GM18517 (cell line): ENCODE measurements around the gene SLC25A26.

Source experiments
- ATAC-seq: cut with Tn5 transposase; IDR thresholded peaks from one replicate; pipeline ENCODE4 v1.9.1; 2021; ENCODE audit warnings: mild to moderate bottlenecking, moderate library complexity; ENCODE audit not compliant: unreplicated experiment

Gene SLC25A26, protein sequence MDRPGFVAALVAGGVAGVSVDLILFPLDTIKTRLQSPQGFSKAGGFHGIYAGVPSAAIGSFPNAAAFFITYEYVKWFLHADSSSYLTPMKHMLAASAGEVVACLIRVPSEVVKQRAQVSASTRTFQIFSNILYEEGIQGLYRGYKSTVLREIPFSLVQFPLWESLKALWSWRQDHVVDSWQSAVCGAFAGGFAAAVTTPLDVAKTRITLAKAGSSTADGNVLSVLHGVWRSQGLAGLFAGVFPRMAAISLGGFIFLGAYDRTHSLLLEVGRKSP

DNA sequence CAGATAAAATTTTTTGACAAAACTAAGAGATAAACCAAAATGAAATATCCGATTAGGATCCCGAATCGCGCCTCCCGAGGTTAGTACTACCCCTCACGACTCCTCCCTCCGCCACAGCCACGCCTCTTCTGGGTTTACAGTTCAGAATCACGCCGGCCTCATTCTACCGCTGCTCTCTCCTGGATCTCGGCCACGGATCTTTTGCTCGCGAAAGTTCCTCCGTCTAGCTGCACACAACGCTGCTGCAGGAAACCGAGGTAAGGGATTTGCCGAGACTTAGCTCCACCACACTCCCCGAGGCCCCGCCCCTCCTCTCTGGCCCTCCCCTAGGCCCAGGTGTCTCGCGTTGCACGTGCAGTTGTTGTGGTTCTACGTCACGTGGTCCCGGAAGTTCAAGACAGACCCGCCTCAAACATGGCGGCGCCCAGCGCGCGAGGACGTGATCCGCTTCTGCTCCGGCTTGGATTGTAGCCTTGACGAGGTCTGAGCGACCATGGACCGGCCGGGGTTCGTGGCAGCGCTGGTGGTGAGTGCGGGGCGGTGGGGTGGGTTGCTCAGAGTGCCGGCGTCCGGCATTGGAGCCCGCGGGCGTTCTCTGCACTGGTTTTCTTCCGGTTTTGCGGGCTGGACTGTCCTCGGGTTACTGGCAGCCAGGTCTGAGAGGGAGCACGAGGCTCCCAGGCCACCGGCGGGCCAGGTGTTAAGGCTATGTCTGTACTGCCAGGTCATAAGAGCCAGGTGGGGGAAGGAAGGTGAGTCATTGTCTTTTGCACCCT lies at the start of gene SLC25A26:
TSS of gene SLC25A26 (plus strand) at position 400 of the 776 bp plus-strand sequence. CDS start at position 494, 94 bp downstream.
- peak; percentile 99 for ATAC-seq

DNA sequence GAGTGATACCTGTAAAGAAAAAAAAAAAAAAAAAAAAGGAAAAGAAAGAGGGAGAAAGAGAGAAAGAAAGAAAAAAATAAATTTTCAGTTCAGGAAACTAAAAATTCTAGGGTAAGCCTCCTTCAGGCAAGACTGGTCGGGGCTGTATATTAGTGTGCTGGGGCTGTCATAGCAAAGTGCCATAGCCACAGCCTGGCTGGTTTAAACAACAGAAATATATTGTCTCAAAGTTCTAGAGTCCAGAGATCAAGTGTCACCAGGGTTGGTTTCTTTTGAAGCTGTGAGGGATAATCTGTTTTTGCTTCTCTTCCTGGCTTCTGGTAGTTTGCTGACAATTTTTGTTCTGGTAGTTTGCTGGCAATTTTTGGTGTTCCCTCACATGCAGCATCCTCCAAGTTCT lies 48.4 kb upstream of the SLC25A26 start:
- no peak for ATAC-seq

DNA sequence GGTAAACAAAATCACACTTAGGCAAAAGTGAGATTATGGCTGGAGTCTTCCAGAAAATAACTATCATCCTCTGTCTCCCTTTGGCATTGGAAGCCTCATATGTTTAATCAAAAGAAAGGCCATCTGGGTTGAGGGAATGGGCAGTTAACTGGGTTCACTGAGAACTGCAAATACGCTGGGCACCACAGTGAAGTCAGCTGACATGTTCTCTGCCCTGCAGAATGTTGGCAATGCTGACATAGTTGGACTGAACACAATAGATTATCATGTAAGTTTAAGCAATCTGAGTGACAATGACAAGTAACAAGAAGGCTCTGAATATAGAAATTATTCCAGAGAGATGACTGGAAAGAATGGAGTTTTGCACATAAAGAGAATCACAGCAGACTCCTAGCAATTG lies 43.8 kb upstream of the SLC25A26 start:
- ATAC-seq = no peak

DNA sequence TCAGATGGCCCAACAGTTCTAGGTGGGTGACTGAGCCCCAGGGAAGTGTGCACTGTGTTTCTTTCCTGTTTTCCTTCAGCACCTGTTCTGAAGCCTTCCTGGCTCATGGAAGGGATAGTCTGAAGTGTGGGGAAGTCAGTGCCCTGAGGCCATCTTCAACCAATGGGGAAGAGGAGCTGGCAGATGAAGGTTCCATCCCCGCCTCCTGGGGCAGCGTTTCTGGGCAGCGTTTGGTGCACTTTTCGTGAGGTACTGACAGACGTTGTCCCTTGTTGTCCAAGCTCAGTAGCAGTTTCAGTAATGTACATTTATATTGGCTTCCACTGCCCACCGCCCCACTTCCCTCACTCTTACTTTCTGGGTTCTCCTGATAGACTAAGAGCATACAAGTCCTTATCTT lies 42.6 kb upstream of the SLC25A26 start:
- no peak for ATAC-seq

DNA sequence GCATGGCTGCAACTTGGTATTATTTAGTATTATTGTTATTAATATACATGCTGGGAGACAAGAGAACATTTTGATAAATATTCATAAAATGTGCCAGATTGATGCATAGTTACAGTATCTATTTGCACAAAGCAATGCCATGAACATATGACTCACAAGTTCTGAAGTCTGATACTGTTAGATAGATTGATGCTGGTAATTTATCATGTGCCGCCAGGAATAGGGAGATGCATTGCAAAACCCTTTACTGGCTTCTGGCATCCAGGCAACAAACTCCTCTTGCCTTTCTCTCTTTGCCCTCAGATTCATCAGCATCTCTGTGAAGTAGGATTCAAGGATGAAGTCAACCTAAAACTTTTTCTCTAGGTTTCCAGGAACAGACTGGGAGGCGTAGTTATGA lies 41.0 kb upstream of the SLC25A26 start:
- no peak for ATAC-seq

DNA sequence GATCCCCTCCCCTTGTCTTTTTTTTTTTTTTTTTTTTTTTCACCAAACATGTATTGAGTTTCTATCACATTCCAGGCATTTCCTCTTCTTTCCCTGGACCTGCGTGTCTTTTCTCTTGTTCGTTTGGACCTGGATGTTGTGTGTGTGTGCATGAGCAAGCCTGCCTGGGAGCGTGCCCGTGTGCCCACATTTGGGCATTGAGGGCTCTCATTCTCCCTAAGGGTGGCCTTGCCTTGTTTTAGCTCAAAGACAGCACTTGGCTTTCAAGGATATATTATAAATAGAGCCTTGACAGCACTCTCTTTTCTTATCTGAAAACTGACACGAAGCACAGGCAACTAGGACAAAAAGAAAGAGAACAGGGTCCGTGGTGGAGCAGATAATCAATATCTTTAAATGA lies 39.0 kb upstream of the SLC25A26 start:
- no peak for ATAC-seq

DNA sequence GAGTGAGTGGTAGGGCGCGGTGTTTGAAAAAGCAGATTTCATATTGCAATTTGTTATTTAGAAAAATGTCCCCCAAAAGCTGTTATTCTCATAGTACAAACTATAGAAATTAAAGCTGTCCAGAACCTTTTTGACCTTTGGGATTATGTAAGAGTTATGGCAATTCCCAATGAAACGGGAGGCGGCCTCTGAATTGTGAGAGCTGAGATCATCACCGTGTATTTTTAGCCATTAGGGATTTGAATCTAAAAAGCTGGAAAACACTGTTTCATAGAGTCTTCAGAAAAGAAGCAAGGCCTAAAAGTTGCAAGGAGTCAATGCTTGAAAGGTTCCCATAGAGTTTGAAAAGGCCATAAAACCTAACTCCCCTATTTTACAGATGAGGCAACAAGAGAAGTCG lies 38.6 kb upstream of the SLC25A26 start:
- no peak for ATAC-seq

DNA sequence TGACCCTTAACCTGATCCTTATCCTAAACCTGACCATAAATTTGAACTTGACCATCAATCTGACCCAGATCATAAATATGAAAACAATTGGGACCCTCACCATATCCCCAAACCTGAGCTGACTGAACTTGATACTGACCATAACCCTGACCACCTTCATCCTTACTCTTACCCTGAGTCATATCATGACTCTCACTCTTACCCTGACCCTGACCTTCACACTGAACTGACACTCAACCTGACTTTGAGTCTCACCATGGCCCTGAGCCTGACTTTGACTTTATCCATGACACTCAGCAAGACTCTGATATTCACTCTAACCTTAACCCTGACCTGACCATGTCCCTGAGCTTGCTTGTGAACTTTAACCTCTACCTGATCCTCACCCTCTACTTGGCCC lies 34.3 kb upstream of the SLC25A26 start:
- no peak for ATAC-seq

DNA sequence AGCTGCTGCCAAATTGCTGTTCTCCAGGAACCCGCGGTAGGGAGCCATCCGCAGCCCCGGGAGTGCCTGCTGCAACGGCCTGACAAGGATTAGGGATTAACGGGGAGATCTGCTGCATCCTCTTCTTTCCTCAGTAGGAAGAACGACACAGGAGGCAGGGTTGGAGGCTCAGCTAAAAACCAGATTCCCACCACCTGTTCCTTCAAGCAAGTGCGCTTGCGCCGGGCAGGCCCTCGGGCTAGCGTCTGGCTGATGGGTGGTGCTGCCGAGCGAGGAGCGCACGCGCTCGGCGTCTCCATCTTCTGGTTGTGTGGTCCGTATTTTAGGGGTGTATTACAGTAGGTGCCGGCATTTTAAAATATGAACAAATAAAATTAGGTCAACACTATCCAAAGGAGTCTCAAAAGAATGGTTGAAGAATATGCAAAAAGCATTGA lies 25.4 kb upstream of the SLC25A26 start:
- no peak for ATAC-seq

DNA sequence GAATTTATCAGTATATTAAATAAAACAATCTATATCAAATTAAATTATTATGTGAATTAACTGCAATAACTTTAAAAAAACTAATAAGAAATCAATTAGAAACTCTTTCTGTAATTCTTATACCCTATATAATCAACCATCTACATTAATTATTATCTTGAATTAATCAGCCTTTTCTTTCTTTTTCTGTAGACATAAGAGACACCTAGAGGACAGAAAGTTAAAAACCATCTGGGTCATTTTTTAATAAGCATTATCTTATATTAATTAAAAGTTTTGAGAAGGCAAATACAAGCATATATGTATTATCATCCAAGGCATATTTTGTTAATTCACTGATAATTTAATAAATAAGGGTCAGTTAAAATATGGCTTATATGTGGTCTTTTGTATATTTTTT lies 24.2 kb upstream of the SLC25A26 start:
- no peak for ATAC-seq

DNA sequence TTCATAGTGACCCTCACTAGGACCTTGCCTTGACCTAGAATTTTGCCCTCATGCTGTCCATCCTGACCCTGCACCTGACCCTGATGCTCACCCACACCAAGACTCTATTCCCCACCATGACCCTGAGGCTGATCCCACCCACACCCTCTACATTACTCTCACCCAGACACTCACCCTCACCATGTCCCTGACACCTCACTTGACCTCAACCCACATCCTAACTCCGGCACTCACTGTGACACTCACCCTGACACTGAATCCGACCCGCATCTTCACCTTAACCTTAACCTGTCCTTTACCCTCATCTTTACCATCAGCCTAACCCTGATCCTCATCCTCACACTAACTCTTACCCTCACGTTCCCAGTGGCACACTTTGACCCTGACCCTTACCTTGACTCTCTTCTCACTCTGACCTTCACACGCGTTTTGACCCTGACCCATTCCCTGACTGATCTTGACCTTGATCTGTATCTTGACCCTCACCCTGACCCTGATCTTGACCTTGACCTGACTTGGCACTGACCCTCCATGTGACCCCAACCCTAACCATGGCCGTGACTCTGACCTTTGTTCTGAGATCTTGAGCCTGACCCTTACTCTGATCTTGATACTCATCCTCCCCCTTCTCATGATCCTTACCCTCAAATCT lies 22.2 kb upstream of the SLC25A26 start:
- ATAC-seq = no peak

DNA sequence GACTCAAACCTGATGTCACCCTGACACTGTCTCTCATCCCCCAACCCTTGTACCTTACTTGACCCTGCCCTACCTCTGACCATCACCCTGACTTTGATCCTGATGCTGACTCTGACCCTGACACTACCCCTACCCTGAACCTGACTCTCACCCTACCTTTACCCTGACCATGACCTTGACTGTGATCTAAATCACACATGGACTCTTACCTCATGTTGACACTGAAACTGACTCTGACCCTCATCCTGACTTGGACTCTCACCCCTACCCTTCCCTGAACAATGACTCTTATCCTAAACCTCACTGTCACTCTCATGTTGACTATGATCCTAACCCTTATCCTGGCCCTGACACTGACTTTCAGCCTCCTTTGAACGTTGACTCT lies 21.7 kb upstream of the SLC25A26 start:
- ATAC-seq = no peak

DNA sequence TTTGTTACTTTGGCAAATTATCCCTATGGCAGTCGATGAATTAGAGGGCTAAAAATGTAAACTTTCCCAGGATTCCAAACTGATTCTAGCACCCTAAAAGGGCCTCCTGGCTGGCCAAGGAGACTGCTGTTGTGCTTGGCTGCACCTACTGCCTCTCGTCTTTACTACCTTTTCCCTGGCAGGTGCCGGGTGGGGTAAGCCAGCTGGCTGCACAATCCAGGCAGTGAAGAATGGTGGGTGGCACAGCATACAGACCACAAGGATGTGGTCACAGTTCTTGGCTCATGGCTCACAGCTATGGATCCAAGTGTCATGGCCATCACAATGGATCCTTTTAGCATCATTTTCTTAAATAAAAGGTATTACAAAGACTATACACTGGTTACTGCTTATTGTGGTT lies 20.7 kb upstream of the SLC25A26 start:
- no peak for ATAC-seq

DNA sequence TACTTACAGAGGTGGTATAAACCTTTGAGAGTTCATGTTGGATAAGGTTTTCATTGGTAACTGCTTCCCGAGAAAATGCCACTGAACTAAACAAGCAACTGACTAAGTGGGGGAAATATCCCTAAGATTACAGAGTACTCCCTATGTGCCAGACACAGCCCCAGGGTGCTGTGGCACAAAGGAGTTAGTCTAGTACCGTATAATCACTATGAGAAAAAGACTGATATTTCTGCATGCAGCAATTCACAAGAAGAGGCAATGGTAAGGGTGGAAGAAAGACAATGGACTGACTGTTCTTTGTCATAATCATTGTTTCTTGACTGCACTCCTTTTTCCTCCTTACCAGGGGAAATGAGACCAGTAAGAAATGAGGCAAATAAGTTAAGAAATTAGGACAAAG lies 20.0 kb upstream of the SLC25A26 start:
- ATAC-seq = no peak

DNA sequence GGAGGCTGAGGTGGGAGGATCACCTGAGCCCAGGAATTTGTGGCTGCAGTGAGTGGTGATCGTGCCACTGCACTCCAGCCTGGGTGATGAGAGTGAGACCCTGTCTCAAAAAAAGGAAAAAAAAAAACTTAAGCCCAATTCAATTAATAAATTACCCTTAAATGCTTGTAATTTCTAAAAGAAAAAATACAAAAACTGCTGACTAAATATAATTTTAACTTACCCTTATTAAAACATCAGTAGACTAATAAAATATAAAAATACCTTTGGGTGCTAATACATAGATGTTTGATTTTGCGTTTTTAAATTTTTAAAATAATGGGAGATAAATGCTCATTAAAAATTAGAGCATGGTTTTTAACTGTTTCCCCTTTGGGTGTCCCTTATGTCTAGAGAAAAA lies 17.5 kb upstream of the SLC25A26 start:
- no peak for ATAC-seq

DNA sequence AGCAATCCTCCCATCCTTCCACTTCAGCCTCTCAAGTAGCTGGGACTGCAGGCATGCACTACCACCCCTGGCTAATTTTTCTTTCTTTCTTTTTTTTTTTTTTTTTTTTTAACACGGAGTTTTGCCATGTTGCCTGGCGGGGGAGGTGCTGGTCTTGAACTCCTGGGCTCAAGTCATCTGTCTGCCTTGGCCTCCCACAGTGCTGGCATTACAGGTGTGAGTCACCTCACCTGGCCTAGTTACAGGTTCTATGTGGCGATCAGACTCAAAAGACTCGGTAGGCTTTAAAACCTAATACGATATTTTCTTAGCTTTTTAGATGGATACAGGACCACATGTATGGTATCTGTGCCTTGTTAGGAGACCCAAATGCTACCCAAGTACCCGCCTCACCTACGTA lies 14.0 kb upstream of the SLC25A26 start:
- no peak for ATAC-seq

DNA sequence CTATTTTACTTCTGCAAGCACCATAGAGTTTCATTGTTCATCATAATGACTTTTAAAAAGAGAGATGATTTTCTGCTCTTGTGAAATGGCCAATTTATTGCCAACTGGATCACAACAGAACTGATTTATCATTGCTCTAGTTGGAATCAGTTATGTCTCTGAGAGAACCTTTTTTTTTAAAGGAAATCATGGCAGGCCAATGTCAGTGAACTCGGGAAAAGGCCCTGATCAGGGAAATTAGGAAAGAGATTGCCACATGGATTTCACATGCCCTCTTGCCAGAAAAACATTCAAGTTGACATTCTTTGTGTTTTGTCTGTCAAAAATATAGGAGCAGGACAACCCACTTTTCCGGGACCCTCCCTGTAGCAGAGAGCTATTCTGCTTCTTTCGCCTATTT lies 12.6 kb upstream of the SLC25A26 start:
- ATAC-seq = no peak

DNA sequence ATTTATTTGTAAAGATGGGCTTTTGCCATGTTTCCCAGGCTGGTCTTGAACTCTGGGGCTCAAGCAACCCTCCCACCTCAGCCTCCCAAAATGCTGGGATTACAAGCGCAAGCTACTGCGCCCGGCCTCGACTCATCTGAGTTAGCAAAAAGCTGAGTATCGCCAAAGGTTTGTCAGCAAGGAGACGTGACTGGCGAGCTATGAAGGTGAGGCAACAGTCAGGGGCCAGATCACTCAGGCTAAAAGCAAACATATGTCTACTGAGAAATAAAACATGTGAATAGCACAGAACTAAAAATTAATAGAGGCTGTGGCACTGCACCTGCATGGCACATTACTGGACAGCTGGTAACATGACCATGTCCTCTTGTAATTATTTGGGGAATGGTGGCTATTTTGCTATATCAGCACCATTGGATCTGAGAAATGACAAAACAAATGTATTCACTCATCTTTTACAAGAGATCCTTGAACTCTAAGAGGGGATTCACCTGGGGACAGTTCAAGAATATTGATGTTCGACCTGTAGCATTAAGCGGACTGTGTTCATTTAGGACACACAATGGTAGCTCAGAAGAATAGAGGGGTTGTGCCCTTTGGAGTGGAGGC lies 10.0 kb upstream of the SLC25A26 start:
- no peak for ATAC-seq

DNA sequence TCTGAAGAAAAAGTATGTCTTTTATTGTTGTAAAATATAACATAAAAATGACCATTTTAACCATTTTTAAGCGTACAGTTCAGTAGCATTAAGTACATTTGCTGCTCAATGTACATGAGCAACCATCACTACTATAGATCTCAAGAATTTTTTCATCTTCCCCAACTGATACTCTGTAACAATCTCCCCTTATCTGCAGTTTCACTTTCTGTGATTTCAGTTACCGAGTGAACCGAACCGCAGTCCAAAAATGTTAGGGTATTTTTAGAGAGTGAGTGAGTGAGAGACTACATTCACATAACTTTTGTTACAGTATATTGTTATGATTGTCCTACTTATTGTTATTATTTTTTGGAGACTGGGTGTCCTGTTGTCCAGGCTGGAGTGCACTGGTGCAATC lies 9.0 kb upstream of the SLC25A26 start:
- ATAC-seq = no peak

DNA sequence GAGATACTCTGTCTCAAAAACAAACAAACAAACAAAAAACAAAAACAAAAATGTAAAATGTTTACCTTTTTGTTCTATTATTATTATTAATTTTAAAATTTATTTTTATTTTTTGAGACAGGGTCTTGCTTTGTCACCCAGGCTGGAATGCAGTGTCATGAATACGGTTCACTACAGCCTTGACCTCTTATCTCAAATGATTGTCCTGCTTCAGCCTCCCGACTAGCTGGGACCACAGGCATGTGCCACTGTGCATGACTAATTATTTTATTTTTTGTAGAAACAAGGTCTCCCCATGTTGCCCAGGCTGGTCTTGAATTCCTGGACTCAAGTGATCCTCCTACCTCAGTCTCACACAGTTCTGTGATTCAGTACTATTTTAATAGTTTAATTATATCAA lies 5.7 kb upstream of the SLC25A26 start:
- ATAC-seq = no peak

DNA sequence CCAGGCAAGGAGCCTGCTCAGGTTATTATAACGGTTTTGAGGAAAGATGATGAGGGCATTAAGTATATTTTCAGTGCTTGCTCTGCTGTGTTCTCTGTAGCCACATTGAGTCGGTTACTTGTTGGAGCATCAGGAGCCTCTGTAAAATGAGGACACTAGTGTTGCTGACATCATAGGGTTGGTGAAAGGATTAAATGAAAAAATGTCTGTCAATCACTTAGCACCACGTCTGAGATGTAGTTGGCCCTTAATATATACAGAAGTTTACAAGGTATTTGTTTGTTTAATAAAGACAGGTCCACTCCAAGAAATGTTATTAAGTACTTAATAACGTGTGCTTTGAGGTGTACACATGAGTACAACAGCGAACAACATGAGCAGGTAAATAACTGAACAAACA lies 735 bp upstream of the SLC25A26 start:
- no peak for ATAC-seq

DNA sequence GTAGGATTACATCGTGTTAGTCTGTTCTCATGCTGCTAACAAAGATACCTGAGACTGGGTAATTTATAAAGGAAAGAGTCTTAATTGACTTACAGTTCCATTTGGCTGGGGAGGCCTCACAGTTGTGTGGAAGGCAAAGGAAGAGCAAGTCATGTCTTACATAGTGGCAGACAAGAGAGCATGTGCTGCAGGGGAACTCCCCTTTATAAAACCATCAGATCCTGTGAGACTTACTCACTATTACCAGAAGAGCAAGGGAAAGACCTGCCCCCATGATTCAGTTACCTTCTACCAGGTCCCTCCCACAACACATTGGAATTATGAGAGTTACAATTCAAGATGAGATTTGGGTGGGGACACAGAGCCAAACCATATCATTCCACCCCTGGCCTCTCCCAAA lies 3.4 kb downstream of the SLC25A26 start:
- ATAC-seq = no peak
